H9 (cell line): ENCODE data around the gene HPCAL4. TPM values are rescaled to one million over a fixed set of nuclear protein-coding genes. Genes with fewer than 3 reads are reported as not detected.

Experiments
- DNase-seq: peaks from one replicate; pipeline ENCODE4 v3.0.0-alpha.2; 2017
- H2AFZ ChIP-seq: one replicate; pipeline ENCODE4 v1.6.1; 2013; ENCODE audit warnings: mild to moderate bottlenecking, low read length, control low read depth, moderate library complexity
- H2AK5ac ChIP-seq: 2 replicates; pipeline ENCODE4 v1.6.1; 2013; ENCODE audit warnings: low read length, control low read depth, mixed read lengths; ENCODE audit not compliant: insufficient read length
- H2BK120ac ChIP-seq: one replicate; pipeline ENCODE4 v1.6.1; 2013; ENCODE audit warnings: low read depth, mild to moderate bottlenecking, low read length, control low read depth, inconsistent platforms; ENCODE audit not compliant: poor library complexity, severe bottlenecking
- H2BK12ac ChIP-seq: 2 replicates; pipeline ENCODE4 v1.6.1; 2013; ENCODE audit warnings: low read length, control low read depth, mixed read lengths, low read depth; ENCODE audit not compliant: insufficient read length
- H2BK15ac ChIP-seq: 2 replicates; pipeline ENCODE4 v1.6.1; 2013; ENCODE audit warnings: low read depth, low read length, control low read depth
- H2BK20ac ChIP-seq: one replicate; pipeline ENCODE4 v1.6.1; 2013; ENCODE audit warnings: low read depth, mild to moderate bottlenecking, low read length, control low read depth, inconsistent platforms; ENCODE audit not compliant: poor library complexity, severe bottlenecking
- H2BK5ac ChIP-seq: 2 replicates; pipeline ENCODE4 v1.6.1; 2013; ENCODE audit warnings: low read length, control low read depth, mixed read lengths; ENCODE audit not compliant: insufficient read length
- H3K14ac ChIP-seq: 2 replicates; pipeline ENCODE4 v1.6.1; 2013; ENCODE audit warnings: low read length, control low read depth; ENCODE audit not compliant: insufficient read depth
- H3K18ac ChIP-seq: 2 replicates; pipeline ENCODE4 v1.6.1; 2013; ENCODE audit warnings: low read depth, mild to moderate bottlenecking, mixed read lengths, low read length, control low read depth; ENCODE audit not compliant: insufficient read length
- H3K23ac ChIP-seq: 2 replicates; pipeline ENCODE4 v1.6.1; 2013; ENCODE audit warnings: low read length, control low read depth, mixed read lengths, low read depth; ENCODE audit not compliant: insufficient read length
- H3K23me2 ChIP-seq: 2 replicates; pipeline ENCODE4 v1.6.1; 2013; ENCODE audit warnings: low read depth, mild to moderate bottlenecking, mixed read lengths, low read length, control low read depth; ENCODE audit not compliant: insufficient read length, poor library complexity, severe bottlenecking
- H3K27ac ChIP-seq: 2 replicates; pipeline ENCODE4 v1.5.1; 2013; ENCODE audit warnings: low read length, control low read depth, mixed read lengths, low read depth; ENCODE audit not compliant: insufficient read length
- H3K27me3 ChIP-seq: 2 replicates; pipeline ENCODE4 v1.6.1; 2013; ENCODE audit warnings: low read length, control low read depth, inconsistent platforms; ENCODE audit not compliant: insufficient read depth
- H3K4ac ChIP-seq: 2 replicates; pipeline ENCODE4 v1.6.1; 2013; ENCODE audit warnings: low read depth, mild to moderate bottlenecking, control low read depth, inconsistent platforms, low read length, moderate library complexity
- H3K4me1 ChIP-seq: 2 replicates; pipeline ENCODE4 v1.6.1; 2013; ENCODE audit warnings: low read length, control low read depth, inconsistent platforms; ENCODE audit not compliant: insufficient read depth
- H3K4me2 ChIP-seq: 2 replicates; pipeline ENCODE4 v1.6.1; 2013; ENCODE audit warnings: low read length, control low read depth, mixed read lengths; ENCODE audit not compliant: insufficient read length, insufficient read depth
- H3K56ac ChIP-seq: 2 replicates; pipeline ENCODE4 v1.6.1; 2013; ENCODE audit warnings: low read depth, mild to moderate bottlenecking, mixed read lengths, low read length, control low read depth; ENCODE audit not compliant: insufficient read length
- H3K79me1 ChIP-seq: 2 replicates; pipeline ENCODE4 v1.6.1; 2013; ENCODE audit warnings: low read depth, mild to moderate bottlenecking, moderate library complexity, low read length, control low read depth, inconsistent platforms; ENCODE audit not compliant: insufficient read depth, poor library complexity, severe bottlenecking
- H3K79me2 ChIP-seq: 2 replicates; pipeline ENCODE4 v1.6.1; 2013; ENCODE audit warnings: low read length, control low read depth, inconsistent platforms; ENCODE audit not compliant: insufficient read depth
- H3K9ac ChIP-seq: 2 replicates; pipeline ENCODE4 v1.6.1; 2013; ENCODE audit warnings: low read length, control low read depth, mixed read lengths; ENCODE audit not compliant: insufficient read length; ENCODE audit errors: extremely low read depth
- H3K9me3 ChIP-seq: one replicate; pipeline ENCODE4 v1.6.1; 2013; ENCODE audit warnings: low read depth, low read length, inconsistent platforms; ENCODE audit not compliant: control insufficient read depth
- H3T11ph ChIP-seq: one replicate; pipeline ENCODE4 v1.6.1; 2013; ENCODE audit warnings: mild to moderate bottlenecking, low read length, control low read depth, inconsistent platforms
- H4K20me1 ChIP-seq: one replicate; pipeline ENCODE4 v1.6.1; 2013; ENCODE audit not compliant: control insufficient read depth, insufficient read length, insufficient read depth
- H4K5ac ChIP-seq: 2 replicates; pipeline ENCODE4 v1.6.1; 2013; ENCODE audit warnings: low read depth, mild to moderate bottlenecking, mixed read lengths, low read length, control low read depth; ENCODE audit not compliant: insufficient read length
- H4K8ac ChIP-seq: replicated peaks from 2 replicates; pipeline ENCODE4 v1.6.1; 2013; ENCODE audit warnings: low read length, control low read depth, mixed read lengths, low read depth; ENCODE audit not compliant: insufficient read length
- H4K91ac ChIP-seq: 2 replicates; pipeline ENCODE4 v1.6.1; 2013; ENCODE audit warnings: low read depth, mild to moderate bottlenecking, moderate library complexity, mixed read lengths, low read length, control low read depth; ENCODE audit not compliant: insufficient read length
- H3K27ac Mint-ChIP-seq, 3 experiments: 2 replicates in 2 of 3; 3 replicates in 1 of 3; pipeline ENCODE4 v1.8.0; 2020 to 2021; ENCODE audit warnings: mixed read lengths in 3 of 3, mild to moderate bottlenecking in 1 of 3, moderate library complexity in 1 of 3
- H3K27me3 Mint-ChIP-seq: 2 replicates; pipeline ENCODE4 v1.8.0; 2021; ENCODE audit warnings: low read depth, mild to moderate bottlenecking, moderate library complexity, mixed read lengths
- H3K36me3 Mint-ChIP-seq, 3 experiments: 2 replicates in 2 of 3; 3 replicates in 1 of 3; pipeline ENCODE4 v1.8.0; 2020 to 2021; ENCODE audit warnings: low read depth in 3 of 3, mixed read lengths in 3 of 3; ENCODE audit not compliant: insufficient read depth in 1 of 3
- H3K4me1 Mint-ChIP-seq, 2 experiments: 2 replicates each; pipeline ENCODE4 v1.8.0; 2020; ENCODE audit warnings: mixed read lengths in 2 of 2
- H3K4me3 Mint-ChIP-seq, 2 experiments: 2 replicates in 1 of 2; 3 replicates in 1 of 2; pipeline ENCODE4 v1.8.0; 2020 to 2021; ENCODE audit warnings: mild to moderate bottlenecking in 2 of 2, mixed read lengths in 2 of 2, moderate library complexity in 1 of 2
- H3K9me3 Mint-ChIP-seq, 2 experiments: 2 replicates in 1 of 2; 3 replicates in 1 of 2; pipeline ENCODE4 v1.8.0; 2020; ENCODE audit warnings: mild to moderate bottlenecking in 2 of 2, mixed read lengths in 2 of 2, moderate library complexity in 1 of 2
- WGBS: extraction: QIAGEN DNeasy Blood & Tissue Kit; methylation state at CpG from one replicate; pipeline ENCODE4 v1.1.7; 2013; ENCODE audit warnings: missing lambda C conversion rate, low lambda C conversion rate, mixed read lengths; ENCODE audit not compliant: insufficient read length; ENCODE audit errors: extremely low coverage; 5-methylcytosine and 5-hydroxymethylcytosine counted together
- total RNA-seq: library from RNA; stranded (reverse); gene quantifications from 2 replicates; pipeline ENCODE4 v1.2.1, GENCODE V29; 2021
- TF ChIP-seq, protein P1 (sequence below): fragments of 200-600 bp; sonication (generic); conservative IDR thresholded peaks from 3 replicates; pipeline ENCODE4 v1.8.0; 2021; ENCODE audit warnings: antibody characterized with exemption, mild to moderate bottlenecking

The HPCAL4 gene
- total RNA-seq, 1 experiment from 2014 or later: 0.15 TPM

DNA sequence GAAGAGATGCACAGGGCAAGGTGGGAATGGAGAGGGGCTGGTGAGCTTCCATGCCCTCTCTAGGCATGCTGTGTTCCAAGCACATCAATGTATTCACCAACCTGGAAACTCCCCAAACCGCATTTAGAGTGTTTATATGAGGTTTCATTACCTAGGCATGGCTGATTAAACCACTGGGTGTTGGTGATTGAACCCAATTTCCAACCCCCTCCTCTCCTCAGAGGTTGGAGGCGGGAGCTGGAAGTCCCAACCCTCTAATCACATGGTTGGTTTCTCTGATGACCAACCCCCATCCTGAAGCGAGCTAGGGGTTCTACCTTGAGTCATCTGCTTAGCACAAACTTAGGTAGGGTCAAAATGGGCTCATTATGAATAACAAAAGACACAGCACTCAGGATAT, 44.5 kb upstream of the HPCAL4 start:
- whole genome bisulfite sequencing: no CpG with 5 or more reads among the region's 3 CpGs
- H3K14ac ChIP-seq: no peak overlapping the region
- H2BK5ac ChIP-seq: no peak overlapping the region
- peaks cover 7% of the 10 kb centered on the region for H3K23me2 ChIP-seq
- peaks cover 18% of the 10 kb centered on the region; the same call in 1 of the 2 replicates for H3K27me3 ChIP-seq
- no peak overlapping the region for H3K4me3 Mint-ChIP-seq
- no peak overlapping the region for H3K23ac ChIP-seq
- H2AFZ ChIP-seq: no peak overlapping the region
- H3K36me3 Mint-ChIP-seq: peaks cover 0 to 6% (median 5%) of the 10 kb centered on the region in 3 experiments; a peak in 6 of 7 replicates
- no peak overlapping the region for H3K27ac ChIP-seq
- H3T11ph ChIP-seq: no peak overlapping the region
- peaks cover 9 to 13% of the 10 kb centered on the region in 2 experiments for H3K4me1 Mint-ChIP-seq
- H4K5ac ChIP-seq: no peak overlapping the region
- no peaks in the 10 kb centered on the region for H3K9me3 Mint-ChIP-seq
- H2AK5ac ChIP-seq: no peak overlapping the region
- no peaks in the 10 kb centered on the region for H3K9me3 ChIP-seq
- no peak overlapping the region for H3K27ac Mint-ChIP-seq
- H4K91ac ChIP-seq: no peak overlapping the region
- no peaks in the 10 kb centered on the region for H3K79me1 ChIP-seq
- H4K8ac ChIP-seq: no peak overlapping the region
- H3K56ac ChIP-seq: no peak overlapping the region
- H3K18ac ChIP-seq: no peak overlapping the region
- H3K4me1 ChIP-seq: peaks cover 2% of the 10 kb centered on the region; the same call in 1 of the 2 replicates
- no peak overlapping the region for H3K4me2 ChIP-seq
- H3K79me2 ChIP-seq: no peaks in the 10 kb centered on the region
- H2BK20ac ChIP-seq: no peak overlapping the region
- H3K4ac ChIP-seq: no peak overlapping the region
- DNase-seq: no peak
- no peak overlapping the region for H2BK15ac ChIP-seq
- TF ChIP-seq, protein P1, sequence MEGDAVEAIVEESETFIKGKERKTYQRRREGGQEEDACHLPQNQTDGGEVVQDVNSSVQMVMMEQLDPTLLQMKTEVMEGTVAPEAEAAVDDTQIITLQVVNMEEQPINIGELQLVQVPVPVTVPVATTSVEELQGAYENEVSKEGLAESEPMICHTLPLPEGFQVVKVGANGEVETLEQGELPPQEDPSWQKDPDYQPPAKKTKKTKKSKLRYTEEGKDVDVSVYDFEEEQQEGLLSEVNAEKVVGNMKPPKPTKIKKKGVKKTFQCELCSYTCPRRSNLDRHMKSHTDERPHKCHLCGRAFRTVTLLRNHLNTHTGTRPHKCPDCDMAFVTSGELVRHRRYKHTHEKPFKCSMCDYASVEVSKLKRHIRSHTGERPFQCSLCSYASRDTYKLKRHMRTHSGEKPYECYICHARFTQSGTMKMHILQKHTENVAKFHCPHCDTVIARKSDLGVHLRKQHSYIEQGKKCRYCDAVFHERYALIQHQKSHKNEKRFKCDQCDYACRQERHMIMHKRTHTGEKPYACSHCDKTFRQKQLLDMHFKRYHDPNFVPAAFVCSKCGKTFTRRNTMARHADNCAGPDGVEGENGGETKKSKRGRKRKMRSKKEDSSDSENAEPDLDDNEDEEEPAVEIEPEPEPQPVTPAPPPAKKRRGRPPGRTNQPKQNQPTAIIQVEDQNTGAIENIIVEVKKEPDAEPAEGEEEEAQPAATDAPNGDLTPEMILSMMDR: no peak
- H2BK120ac ChIP-seq: no peak overlapping the region
- no peak overlapping the region for H2BK12ac ChIP-seq
- H3K27me3 Mint-ChIP-seq: peaks cover 80% of the 10 kb centered on the region
- H3K9ac ChIP-seq: no peak overlapping the region
- no peaks in the 10 kb centered on the region for H4K20me1 ChIP-seq
